ENCODE measurements around the gene A2M.
"Not testable (repeated sequence)": the region's sequence is repeated elsewhere in the genome, so short reads cannot be mapped to it uniquely, and the experiment has no call there.

The A2M gene
- total RNA-seq: 1,579 to 4,448 (median 2,938) reads per million in 18 experiments

DNA sequence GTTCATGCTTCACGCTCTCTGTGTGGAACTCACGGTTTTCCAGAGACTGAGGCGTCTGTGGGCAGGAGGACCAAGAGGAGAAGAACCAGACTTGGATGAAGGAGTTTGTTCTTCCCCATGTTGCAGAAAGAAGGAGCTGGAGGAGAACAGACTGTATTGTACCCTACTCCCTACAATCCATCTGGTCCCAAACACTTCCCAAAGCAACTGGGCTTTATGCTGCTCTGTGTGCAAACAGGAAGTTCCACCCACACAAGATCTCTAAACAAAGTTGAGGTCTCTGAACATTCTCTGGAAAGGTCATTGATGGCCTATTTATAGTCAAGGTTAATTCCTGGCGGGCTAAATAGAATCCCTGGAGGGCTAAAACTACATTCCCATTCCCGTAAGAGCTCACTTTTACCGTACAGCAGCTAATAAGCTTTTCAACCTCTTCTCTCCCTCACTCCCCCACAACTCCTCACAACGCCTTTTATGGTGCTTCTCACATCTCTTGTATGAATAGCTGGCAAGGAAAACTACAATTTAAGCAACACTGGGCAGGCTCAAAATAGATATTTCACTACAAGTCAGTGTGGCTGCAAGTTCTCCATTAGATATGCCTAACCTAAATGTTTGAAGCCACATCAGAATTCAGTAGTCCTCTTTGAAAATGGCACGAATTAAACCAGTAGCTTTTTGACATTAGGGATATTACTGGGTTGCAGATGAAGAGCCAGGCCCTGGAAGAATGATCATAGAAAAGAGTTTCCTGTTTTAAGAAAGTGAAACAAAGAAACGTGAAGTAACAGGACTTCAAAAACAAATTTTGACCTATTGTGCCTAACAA, at the start of gene A2M:
Gene A2M, minus strand, starts transcription at position 189 of the 829 bp plus-strand sequence. Its CDS starts 70 bp downstream, at position 119.
- peak; percentile 75 to 89 for DNase-seq

DNA sequence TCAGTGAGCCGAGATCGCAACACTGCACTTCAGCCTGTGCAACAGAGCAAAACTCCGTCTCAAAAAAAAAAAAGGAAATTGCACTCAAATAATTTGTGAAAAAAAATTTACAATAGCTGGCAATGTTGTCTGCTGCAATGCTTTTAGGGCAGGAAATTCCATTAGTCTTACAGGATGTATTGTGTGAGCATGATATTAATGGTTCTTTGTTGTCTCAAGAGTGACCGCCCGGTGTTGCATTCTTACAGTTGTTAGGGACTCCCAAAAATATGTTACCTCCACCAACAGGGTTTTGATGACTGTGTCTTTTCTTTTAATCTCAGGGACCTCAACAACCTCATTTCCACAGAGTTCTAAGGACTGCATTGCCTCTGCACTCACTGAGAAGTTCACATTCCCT, 47.7 kb upstream of the A2M start:
- DNase-seq: no peak

DNA sequence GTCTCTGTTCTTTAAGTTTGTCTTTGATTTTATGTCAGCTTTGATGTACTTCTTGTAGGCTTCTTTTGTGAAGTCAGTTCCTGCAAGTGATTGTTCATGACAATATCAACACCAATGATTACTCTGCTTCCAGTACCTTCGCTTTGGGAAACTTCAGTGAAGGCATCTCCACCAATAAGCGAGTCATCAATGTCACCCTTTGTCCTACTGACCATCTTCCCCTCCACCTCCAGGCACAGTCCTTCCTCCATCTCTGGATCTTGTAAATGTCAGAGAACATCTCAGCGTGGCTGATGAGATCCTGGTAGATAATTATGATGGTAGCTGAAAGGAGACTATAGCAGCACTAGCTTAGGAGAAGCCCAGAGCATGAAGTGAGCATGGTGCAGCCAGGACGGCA, 40.4 kb upstream of the A2M start:
- DNase-seq: peak in 1 of 2 donors; percentile 18

DNA sequence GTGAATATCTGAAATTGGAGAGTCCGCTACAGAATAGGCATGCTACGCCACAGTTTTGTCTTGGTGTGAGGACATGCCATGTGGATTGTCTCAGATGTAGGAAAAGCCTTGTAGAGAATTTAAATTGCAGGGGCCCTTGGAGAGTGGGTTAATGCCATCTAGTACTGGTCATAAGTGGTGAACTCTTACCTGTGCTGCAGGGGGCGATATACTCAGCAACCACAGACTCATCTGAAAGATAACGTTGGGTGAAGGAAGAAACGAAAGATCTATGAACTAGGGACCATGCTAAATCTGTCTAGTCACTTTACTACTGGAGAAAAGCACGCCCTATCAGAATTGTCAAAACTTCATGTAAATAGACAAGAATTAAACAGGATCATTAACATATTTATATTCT, 33.7 kb upstream of the A2M start:
- DNase-seq: no peak

DNA sequence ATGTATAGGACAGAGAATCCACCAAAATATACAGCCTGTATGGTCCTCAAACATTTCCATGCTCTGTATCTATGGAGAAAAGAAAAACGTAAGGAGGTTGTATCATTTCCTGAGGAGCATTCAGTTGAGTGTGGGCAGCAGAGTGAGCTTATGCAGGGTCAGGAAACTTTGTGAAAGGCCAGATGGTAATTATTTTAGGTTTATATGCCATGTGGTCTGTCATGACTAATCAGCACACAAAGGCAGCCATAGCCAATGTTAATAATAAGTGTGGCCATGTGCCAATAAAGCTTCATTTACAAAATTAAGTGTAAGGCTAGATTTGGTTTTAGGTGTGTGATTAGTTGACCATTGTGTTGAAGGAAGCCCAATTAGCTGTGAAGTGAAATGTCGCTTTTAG, 33.2 kb upstream of the A2M start:
- peak; percentile 15 to 23 for DNase-seq

DNA sequence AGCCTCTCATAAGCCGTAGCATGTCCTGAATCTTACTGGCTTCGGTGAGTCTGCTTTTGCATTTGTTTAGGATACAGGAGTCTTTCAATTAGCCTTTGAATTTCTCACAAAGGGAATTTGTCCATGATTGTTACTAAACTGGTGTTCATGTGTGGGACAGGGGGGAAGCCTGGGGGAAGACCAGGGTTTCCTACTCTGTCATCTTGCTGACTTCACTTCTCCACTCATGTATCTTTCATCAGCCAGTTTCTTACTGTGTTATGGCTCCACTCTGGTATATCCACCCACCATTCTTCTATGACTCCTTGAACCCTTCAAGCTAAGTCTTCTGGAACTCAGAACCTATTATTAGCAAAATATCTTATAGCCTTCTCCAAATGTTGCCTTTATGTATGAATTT, 31.7 kb upstream of the A2M start:
- peak; percentile 57 to 61 for DNase-seq

DNA sequence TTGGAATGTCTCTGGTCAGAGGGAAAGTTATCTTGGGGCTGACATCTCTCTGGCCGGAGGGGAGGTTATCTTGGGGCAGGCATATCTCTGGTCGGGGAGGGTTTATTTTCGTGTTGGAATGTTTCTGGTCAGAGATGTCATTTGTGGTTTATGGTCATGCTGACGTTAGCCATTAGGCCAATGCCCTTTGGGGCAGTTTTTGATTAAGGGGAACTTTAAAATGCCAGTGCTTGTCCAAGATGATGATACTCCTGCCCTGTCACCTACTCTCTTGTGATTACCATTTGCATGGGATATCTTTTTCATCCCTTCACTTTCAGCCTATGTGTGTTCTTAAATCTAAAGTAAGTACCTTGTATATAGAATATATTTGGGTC, 29.0 kb upstream of the A2M start:
- DNase-seq: peak; percentile 30 to 35

DNA sequence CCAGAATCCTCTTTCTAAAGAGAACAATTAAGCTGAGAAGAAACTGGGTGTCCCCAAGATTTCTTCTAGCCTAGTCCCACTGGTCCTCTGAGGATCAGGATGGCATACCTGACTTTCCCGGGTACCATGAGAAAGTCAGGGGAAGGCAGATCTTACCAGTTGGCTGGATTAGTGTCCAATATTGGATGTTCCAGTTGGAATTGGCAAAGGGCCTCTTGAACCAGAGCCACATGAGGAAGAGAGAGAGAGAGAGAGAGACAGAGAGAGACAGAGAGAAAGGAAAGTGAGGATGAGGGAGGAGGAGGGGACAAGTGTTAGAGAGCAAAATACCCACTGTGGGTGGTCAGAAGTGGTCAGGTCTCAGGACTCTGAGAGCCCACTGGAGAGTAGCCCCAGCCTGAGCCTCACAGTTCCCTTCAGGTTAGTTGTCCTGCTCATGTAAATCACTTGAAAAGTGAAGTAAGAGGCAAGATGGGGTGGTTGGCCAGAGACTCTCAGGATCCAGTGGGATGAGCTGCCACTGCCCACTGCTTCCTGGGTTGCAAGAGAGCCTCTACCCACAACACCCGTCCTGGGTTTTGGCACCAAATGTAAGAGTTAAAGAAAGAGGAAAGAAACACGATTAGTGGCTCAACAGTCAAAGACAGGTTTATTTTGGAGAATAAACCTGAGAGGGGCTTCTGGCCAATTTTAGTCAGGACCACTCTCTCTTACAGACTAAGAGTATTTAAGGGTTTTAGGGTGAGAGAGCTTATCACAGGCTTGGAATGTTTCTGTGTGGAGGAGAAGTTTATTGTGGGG, 28.4 kb upstream of the A2M start:
- peak; percentile 51 to 72 for DNase-seq

DNA sequence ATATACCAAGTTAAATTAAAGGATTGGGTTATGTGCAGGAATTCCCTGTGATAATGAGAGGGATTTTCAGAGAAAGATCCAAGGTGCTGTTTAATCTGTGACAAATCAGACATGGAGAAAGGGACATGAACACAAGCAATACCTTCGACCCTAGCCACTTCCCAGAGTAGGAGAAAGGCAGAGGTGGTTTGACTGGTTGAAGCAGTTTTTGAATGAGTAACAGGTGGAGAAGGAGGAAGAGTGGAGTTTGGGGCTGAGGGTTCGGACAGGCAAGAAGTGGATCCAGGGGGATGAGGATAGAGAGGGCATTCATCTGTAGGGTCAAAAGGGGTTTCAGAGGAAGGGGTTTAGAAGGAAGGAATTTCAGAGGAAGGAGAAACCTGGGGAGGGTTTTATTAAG, 27.4 kb upstream of the A2M start:
- no peak for DNase-seq

DNA sequence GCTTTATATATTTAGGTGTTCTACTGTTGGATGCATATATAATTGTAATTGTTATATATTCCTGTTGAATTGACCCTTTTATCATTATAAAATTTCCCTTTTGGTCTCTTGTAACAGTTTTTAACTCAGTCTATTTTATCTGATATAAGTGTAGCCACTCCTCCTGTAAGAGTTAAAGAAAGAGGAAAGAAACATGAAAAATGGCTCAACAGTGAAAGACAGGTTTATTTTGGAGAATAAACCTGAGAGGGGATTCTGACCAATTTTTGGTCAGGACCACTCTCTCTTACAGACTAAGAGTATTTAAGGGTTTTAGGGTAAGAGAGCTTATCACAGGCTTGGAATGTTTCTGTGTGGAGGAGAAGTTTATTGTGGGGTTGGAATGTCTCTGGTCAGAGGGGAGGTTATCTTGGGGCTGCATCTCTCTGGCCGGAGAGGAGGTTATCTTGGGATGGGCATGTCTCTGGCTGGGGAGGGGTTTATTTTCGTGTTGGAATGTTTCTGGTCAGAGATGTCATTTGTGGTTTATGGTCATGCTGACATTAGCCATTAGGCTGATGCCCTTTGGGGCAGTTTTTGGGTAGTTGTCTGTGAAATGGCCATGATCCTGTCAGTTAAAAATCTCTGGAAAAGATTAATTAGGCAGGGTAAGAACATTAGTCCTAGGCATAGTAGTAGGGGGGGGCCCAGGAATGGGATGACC, 24.0 kb upstream of the A2M start:
- DNase-seq: not testable (repeated sequence)

DNA sequence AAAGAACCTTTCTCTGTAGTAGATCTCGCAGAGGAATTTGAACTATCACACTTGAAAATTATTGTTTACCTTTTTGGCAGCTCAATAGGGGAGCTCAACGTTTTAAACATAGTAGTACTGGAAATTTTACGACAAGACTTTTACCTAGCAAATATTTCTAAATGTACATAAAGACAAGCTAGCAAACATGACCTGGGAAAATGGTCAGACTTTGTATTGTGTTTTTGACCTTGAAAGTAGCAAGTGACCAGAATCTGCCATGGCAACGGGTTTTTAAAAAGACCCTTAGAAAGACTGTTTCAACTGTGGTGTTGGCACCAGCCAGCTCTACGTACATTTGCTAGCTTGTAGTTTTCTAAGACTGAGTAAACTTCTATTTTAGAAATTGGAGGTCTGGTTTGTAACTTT, 20.2 kb upstream of the A2M start:
- DNase-seq: no peak

DNA sequence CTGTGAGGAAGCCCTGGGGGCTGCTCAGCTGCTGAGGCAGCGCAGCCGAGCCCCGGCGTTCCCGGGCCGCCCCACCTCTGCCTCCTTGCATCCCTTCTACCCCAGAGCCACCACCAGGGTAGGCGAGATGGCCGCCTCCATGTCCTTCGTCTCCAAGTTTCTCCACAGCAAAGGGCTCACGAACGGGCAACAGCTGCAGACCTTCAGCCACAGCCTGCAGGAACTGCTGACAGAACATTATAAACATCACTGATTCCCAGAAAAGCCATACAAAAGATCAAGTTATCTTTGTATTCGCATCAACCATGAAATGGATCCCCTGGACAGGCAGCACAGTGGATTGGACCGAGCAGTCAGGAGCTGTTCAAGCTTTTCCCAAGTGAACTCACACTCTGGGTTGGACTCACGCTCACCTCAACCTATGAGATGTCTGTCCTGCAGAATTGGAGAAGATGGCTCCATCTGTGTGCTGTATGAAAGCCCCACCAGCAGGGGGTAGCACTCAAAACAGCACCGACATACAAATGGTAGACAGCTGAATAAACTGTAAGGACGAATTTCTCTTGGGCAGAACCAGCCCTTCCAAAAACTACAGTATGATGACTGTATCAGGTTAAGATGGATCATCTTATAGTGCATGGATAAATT, 19.4 kb upstream of the A2M start:
- peak in 1 of 2 donors; percentile 13 for DNase-seq

DNA sequence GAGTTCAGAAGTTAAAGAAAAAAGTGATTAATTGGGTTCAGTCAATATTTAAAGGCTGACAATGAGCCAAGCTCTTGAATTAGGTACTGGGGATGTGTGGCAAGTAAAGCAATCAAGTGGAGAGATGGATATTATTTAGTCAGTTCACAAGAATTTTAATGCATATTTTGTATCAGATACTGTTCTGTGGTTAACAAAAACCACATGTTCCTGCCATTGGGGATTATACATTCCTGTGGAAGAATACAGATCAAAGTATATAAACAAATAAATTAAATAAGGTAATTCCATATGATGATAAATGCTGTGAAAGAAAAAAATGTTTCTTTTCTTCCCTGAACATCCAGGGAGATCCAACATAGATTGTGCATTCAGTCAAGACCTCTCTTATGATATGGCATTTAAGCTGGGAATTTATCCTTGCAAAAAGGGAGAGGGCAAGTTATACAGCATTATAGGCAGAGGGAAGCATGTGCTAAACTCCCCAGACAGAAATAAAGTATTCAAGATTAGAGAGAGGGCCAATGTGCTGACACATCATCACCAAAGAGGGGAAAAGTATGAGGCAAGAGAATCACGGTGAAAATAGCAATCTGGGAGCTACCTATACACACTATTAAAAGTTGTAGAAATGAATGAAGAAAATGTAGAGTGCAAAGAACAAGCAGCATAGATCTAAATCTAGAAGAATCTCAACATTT, 17.6 kb upstream of the A2M start:
- DNase-seq: no peak

DNA sequence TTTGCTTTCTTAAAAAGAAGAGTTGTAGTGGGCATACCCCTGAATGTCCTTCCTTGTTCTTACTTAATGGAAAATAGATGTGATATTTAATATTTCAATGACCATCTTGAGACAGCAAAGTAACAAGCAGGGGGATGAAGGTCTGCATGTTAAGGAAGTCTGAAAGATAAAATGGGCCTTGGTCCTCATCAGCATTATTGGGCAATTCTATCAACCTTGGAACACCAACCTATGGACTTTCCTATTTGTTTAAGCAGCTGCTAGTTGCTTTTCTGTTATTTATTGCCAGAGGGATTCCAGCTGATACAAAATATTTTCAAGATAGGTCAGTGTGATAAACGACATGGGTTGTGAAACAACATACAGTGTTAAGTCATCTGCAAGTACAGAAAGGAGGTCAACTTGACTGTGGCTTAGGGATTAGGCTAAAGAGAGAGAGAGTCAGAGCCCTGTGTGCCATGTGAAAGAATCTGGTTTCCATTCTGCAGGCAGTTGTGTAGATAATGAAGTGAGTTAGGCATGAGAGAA, 16.4 kb upstream of the A2M start:
- DNase-seq: no peak

DNA sequence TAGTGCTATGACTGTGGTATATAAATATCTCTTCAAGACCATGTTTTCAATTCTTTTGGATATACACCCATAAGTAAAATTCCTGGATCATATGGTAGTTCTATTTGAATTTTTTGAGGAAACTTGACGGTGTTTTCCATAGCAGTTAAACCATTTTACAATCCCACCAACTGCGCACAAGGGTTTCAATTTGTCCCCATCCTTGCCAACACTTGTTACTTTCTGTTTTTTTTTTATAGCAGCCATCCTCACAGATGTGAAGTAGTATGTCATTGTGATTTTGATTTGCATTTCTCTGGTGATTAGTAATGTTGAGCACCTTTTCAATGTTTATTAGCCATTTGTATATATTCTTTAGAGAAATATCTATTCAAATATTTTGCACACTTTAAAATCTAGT, 14.5 kb upstream of the A2M start:
- DNase-seq: no peak

DNA sequence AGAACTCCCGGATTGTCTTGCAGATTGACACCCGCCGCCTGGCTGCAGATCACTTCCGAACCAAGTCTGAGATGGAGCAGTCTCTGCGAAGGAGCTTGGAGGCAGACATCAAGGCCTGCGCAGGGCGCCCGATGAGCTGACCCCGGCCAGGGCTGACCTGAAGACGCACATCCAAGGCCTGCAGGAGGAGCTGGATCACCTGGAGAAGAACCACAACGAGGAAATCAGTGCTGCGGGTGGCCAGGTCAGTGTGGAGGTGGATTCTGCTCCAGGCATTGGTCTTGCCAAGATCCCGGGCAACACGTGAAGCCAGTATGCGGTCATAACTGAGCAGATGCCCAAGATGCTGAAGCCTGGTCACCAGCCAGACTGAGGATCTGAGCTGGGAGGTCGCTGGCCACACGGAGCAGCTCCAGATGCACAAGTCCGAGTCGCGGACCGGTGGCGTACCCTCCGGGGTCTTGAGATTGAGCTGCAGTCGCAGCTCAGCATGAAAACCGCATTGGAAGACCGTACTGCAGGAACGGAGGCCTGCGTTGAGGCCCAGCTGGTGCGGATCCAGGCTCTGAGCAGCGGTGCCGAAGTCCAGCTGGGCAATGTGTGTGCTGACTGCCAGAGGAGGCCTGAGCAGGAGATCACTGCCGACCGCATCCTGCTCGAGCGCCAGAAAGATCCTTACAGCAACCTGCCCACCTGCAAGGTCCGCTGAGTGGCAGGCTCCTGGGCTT, 12.4 kb upstream of the A2M start:
- DNase-seq: no peak

DNA sequence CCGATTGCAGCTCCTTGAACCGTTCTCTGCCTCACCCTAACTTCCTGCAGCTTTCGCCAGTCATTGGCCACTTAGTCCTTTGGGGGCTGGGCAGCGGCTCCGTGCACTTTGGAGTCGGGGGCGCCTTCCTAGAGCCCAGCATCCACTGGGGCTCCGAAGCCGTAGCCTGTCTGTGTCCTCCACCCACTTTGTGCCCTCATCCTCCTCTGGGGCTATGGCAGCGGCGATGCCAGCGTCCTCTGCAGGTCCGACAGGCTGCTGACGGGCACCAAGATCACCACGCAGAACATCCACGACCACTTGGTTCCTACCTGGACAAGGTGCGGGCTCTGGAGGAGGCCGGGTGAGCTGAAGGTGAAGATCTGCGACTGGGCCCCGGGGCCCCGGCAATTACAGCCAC, 11.8 kb upstream of the A2M start:
- no peak for DNase-seq

DNA sequence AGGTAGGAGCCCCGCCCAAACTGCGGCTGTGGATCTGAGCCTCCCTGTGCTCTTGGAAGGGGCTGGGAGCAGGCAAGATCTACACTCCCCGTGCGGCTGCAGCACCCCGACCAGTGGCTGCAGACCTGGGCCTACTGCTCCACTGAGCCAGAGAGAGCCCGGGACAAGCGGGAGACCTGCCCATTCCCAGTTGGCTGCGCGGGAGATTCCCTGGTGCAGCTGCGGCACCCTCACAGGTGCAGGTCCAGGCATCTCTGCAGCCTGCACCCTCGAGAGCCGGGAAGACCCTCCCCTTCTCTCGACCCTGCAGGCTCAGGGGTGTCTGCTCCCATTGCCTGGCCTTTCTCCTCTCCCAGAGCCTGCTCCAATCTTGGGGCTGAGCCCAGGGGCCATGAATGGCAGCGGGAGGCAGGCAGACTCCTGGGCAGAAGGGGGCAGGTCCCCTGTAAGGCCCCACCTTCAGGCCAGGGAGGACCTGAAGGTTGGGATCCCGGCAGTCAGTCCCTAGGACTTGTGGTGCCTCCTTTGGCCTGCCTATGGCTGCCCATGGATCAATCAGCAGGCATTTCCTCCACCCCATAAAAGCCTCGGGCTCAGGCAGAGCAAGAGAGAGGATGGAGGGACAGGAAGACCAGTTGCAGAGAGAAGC, 8.8 kb upstream of the A2M start:
- DNase-seq: no peak

DNA sequence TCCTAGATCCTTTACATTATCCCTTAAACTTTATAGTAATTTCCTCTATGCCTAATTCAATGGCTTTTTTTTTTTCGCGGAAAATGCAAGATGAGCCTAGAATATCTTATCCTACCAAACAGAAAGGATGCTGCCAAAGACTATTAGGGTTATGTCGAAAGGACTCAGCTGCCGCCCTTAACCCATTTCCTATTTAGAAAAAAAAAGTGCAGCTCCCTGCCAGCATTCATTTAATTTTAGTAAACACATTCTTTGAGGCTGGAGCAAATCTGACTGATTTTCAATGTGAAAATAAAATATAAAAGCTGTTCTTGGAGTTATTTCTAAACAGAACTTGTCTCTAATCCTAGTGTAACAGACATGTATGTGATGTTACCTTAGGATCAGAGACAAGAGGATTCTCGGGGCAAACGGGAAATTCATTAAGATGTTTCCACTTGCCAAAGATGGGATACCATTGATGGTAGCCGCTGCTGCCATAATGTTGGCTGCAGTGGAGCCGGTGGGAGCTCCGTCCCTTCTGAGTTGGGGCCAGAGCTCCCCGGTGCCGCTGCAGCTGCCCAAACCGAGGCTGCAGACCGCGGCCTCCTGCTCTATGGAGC, 8.2 kb upstream of the A2M start:
- no peak for DNase-seq

DNA sequence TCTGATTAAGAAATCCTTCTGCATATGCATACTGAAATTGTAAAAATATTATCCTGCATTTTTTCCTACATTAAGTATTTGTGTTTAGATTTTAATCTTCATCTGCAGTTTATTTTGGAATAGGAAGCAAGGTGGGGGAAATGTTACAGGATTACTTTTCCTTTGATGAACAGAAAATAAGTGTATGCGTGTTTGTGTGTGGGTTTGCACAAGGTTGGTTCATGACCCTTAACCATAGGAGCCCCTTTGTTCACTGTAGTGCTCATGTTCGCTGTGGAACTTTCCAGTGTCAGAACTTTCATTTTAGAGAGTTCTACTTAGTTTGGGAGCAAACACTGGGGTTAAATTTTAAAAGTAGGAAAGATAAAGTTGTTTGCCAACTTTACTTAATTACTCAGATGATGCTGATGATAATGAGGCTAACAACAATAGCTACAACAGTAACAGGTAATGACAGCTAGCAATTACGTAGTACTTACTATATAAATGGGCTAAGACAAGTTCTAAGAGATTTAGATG, 6.4 kb upstream of the A2M start:
- DNase-seq: no peak
